HG03135 (cell line): Measurements from ENCODE around the gene USP24.
"Not testable (repeated sequence)": the region's sequence is repeated elsewhere in the genome, so short reads cannot be mapped to it uniquely, and the experiment has no call there.

ENCODE experiments used
- ATAC-seq: cut with Tn5 transposase; IDR thresholded peaks from one replicate; pipeline ENCODE4 v1.9.1; 2021; ENCODE audit warnings: mild to moderate bottlenecking, moderate library complexity; ENCODE audit not compliant: unreplicated experiment

Gene USP24

DNA sequence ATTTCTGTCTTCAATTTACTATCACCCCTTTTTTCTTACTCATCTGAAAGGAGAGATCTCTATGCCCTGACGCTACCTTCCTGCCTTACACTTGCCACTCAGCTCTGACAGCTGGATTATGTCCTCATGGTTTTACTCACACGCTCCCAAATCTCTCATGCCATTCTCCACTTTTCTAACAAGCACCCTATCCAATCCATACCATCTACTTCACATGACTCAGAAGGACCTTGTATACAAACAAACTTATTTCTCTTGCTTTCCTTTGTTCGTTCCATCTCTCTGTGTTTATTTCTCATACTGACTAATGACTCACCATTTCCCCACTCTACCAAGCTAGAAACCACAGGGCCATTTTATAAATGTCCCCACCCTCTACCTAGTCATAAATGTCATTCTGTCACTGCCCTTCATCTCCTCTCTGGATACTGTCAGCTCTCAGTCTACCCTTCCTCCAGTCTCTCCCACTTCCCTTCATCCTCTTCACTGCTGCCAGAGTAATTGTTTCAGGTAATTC, 87.3 kb downstream of the USP24 start:
- ATAC-seq, result peak; percentile 69

- no peak for ATAC-seq
These were observed 90.7 kb downstream of the USP24 start for GRCh38 chr1:55124470-55124869.

DNA sequence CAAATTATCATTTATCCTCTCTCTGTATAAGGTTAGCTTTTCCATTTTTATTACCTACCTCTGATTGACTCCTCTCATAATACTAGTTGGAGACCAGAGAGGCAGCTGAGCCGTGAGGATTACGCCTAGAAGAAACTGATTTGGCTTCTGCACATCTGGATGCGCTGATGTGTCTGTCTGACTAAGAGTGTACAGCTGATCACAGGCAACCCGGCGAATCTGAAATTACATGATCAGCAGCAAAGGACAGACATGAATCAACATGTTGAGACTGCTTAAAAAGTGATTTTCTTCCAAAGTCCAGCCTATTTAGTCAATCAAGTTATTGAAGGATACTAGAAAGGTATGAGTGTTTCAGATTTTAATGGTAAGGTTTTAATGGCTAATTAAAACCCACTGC, 94.6 kb downstream of the USP24 start:
- ATAC-seq, result no peak

- no peak for ATAC-seq
These were observed 96.4 kb downstream of the USP24 start for GRCh38 chr1:55118651-55119329.

DNA sequence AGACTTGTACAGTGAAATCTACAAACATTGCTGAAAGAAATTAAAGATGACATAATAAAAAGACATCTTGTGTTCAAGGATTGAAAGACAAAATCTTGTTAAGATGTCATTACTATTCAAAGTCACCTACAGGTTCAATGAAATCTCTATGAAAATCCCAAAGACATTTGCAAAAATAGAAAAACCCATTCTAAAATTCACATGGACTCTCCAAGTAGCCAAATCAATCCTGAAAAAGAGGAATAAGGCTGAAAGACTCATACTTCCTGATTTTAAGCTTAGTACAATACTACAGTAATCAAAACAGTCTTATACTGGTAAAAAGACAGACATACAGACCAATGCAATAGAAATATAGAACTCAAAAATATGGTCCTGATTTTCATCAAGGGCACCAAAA, 97.2 kb downstream of the USP24 start:
- ATAC-seq, result no peak

GRCh38 chr1:55109005-55109404, 106.2 kb downstream of the USP24 start:
- ATAC-seq, result not testable (repeated sequence)

DNA sequence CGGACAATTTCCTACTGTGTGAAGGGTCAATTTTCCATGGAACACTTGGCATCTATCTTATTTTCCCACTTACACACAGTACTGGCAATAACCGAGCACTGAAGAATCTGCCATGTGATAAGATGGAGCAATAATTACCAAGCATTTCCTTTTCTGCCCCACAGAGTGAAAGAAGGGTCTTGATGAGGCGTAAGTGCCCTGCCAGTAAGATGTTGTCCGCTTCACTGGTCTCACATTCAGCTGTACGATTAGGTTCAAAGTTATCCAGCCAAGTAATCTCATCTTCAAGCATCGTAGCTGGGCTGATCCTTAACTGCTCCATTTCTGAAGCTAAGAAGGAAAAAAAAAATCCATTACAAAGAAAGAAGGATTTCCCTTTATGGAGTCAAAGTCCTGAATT, 108.1 kb downstream of the USP24 start:
- ATAC-seq, result no peak

DNA sequence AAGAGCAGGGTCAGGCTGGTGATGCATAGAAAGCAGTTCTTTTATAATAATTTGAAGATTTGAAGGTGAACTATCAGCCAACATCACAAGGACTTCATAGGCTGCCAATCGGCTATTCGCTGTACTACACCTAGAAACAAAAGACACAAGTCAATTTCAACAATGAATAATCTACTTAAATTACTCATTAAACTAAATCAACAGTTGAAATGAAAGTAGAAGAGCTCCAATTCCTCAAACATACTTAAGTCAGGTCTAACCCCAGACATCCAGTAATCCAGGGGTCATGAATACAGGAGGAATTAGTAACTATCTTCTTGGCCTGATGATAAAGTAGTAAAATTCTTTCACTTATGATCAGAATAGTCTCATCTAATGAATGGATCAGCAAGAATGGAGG, 111.3 kb downstream of the USP24 start:
- ATAC-seq, result no peak

DNA sequence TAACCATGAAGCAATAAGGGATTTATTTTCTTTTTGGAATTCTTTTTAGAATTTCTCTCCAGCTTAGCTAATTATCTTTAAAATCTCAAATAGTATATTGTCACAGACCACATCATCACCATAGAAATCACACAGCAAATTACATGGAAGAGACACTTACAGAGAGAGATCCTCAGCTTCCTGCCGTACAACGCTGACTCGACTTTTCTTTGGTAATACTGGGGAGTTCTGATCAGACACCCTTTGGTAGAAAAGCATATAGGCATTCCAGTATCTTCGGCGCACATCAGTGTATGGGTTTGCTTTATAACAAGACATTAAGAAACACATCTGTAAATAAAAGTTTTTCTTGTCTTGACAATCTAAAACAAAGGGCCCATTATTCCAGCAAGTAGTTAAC, 120.1 kb downstream of the USP24 start:
- no peak for ATAC-seq

DNA sequence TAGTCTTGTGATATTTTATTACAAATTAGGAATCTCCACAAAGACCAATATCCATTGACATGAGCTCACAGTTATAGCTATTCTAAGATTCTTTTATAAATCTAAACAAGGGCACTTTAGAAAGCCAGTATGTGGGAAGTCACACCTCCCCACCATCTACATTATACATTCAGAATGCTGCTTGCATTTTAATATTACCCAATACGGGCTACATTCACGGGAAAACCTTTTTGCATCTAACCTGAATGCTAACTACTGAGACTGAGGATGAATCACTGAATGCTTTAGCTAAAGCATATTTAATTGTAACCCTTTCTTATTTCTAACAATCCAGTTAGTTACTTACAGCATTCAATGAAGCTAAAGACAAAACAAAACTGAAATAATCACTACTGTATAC, 122.7 kb downstream of the USP24 start:
- ATAC-seq, result no peak

DNA sequence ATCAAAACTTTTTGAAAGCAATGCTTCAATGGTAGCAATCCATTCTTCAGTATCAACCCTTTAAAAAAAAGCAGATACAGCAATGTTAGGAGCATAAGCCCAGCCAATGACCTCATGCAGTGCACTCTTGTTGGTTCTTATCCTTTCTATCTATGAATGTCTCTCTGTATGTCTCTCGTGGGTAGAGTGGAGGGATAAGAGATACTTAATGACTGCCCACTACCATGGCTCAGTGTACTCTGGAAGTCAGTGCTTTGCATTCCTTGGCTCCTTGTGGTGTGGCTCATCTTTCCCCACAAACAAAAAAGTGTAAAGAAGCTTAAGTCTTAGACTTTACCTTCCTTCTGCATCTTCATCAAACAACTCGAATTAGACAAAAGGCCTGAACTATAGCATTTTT, 125.5 kb downstream of the USP24 start:
- no peak for ATAC-seq

DNA sequence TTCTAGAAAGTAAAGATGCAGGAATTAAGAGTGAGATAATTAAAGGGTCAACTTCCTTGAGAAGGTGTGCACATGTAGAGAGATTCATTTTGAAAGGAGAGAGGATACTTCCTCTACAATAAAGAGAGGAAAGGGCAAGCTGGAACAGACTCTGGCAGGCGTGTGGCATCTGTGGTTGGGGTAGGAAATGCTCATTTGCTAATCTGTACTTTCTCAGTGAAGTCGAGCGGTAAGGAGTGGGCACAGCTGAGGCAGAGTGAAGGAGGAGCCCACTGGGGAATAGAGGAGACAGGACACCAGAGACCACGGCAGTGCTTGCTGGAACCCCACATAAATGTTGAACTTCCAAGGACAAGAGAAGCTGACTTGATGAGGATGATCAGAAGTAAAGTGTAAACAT, 126.8 kb downstream of the USP24 start:
- ATAC-seq, result no peak

DNA sequence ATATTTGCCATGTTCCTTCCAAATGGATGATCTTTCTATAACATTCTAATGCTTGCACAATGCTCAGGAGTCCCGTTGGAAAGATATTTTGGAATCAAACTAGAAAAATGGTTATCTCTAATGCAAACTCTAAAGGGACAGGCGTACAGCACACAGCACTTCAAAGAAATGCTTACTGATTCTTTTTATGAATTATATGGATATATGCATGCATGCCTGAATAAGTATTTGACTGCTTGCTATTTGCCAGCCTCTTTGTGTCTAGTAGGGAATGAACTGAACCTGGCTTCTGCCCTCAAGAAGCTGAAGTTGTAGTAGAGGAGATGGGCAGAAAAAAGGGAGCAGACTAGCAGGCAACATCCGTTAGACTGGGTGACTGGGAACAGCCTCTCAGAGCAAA, 127.7 kb downstream of the USP24 start:
- ATAC-seq, result no peak

GRCh38 chr1:55084257-55084656, 130.9 kb downstream of the USP24 start:
- no peak for ATAC-seq

- no peak for ATAC-seq
These were observed 133.3 kb downstream of the USP24 start for GRCh38 chr1:55081905-55082296.

DNA sequence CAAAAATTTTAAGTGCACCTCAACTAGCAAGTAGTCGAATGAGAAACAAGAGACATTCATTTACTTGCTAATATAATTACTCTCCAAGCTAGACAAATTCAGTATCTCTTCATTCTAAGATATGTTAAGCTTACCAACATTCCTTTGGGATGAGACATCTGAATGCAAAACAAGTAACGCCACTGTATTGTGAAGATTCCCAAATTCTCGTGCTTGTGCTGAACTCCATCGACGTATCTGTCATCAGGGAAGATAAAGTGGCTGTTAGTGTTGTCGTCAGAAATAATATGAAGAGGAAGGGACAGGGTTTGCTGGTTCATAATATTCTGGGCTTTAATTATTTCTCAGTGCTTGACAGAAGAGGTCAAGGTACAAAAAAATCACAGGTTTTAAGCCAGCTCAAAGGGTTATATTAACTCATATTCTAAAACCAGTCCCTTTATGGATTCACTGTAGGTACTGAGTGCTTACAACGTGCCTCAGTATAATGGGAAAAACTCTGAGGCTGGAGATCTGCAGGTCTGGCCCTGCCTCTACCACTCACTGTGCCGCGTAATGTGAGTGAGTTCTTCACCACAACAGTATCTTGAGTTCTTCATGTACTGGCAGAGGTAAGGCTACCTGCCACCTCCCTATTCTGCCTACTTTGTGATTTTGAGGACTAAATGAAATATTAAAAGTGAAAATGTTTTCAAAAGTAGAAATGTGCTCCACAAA, 133.8 kb downstream of the USP24 start:
- no peak for ATAC-seq

- no peak for ATAC-seq
These were observed 135.5 kb downstream of the USP24 start for GRCh38 chr1:55079651-55080050.

- no peak for ATAC-seq
These were observed 136.7 kb downstream of the USP24 start for GRCh38 chr1:55078470-55078869.

DNA sequence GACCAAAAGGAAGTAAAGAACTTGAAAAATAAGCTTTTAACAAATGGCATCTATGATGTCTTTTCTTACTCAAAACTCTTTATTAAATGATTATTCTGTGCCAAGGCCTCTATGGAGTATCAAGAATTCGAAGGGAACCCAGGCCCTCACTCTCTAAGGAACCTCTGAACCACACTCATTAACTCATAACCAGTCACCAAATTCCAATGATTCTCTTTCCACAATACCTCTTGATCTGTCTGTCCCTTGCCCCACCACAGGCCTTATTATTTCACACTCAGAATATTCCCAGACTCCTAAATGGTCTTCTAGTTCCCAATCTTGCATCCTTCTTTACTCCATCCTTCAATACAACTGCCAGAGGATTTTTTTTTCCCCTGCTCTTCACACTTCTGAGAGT, 138.8 kb downstream of the USP24 start:
- ATAC-seq, result no peak

GRCh38 chr1:55074455-55074854, 140.7 kb downstream of the USP24 start:
- no peak for ATAC-seq

GRCh38 chr1:55073187-55073916, 141.8 kb downstream of the USP24 start:
- no peak for ATAC-seq

GRCh38 chr1:55071477-55071876, 143.7 kb downstream of the USP24 start:
- ATAC-seq, result no peak
